Vagina (tissue), 2 donors: ENCODE measurements around the gene RAB13.

Source experiments
- POLR2A ChIP-seq, 2 donors: fragments of 450-650 bp; IDR thresholded peaks; one replicate each; pipeline ENCODE4 v1.6.1; 2017; ENCODE audit warnings: antibody characterized with exemption in 2 of 2, mild to moderate bottlenecking in 2 of 2, moderate library complexity in 2 of 2
- TF ChIP-seq, protein P1 (sequence below), 3 experiments: fragments of 450-650 bp in 2 of 3; fragments of 200-600 bp in 1 of 3; sonication (generic) in 1 of 3; IDR thresholded peaks; one replicate each; pipeline ENCODE4 v1.5.1; 2017 to 2019; ENCODE audit warnings: antibody characterized with exemption in 3 of 3, mild to moderate bottlenecking in 2 of 3, moderate library complexity in 2 of 3

- TF ChIP-seq, protein P1, sequence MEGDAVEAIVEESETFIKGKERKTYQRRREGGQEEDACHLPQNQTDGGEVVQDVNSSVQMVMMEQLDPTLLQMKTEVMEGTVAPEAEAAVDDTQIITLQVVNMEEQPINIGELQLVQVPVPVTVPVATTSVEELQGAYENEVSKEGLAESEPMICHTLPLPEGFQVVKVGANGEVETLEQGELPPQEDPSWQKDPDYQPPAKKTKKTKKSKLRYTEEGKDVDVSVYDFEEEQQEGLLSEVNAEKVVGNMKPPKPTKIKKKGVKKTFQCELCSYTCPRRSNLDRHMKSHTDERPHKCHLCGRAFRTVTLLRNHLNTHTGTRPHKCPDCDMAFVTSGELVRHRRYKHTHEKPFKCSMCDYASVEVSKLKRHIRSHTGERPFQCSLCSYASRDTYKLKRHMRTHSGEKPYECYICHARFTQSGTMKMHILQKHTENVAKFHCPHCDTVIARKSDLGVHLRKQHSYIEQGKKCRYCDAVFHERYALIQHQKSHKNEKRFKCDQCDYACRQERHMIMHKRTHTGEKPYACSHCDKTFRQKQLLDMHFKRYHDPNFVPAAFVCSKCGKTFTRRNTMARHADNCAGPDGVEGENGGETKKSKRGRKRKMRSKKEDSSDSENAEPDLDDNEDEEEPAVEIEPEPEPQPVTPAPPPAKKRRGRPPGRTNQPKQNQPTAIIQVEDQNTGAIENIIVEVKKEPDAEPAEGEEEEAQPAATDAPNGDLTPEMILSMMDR (IDR thresholded peaks at IDR 0.05), result no peak
- no peak for TF ChIP-seq POLR2A (IDR thresholded peaks at IDR 0.05)
Observed at GRCh38 chr1:153973525-153973924, 12.6 kb downstream of the RAB13 start.
